RCC 7860 (cell line): Measurements from ENCODE around the gene ANKRD55.
"Not testable (repeated sequence)": the region's sequence is repeated elsewhere in the genome, so short reads cannot be mapped to it uniquely, and the experiment has no call there.

ENCODE experiments used
- DNase-seq: peaks from one replicate; pipeline ENCODE4 v3.0.0-alpha.2; 2015; ENCODE audit warnings: low spot score
- FAIRE-seq: peaks from 2 replicates; lab custom pipeline; 2012; peaks lifted over from hg19 to GRCh38; lab: Jason Lieb, UNC

ANKRD55 gene

GRCh38 chr5:56147659-56148230 is 85.4 kb downstream of the ANKRD55 start:
- FAIRE-seq (no peak), DNase-seq (no peak)

- FAIRE-seq (no peak), DNase-seq (no peak)
These were observed 86.0 kb downstream of the ANKRD55 start for GRCh38 chr5:56147106-56147505.

DNA sequence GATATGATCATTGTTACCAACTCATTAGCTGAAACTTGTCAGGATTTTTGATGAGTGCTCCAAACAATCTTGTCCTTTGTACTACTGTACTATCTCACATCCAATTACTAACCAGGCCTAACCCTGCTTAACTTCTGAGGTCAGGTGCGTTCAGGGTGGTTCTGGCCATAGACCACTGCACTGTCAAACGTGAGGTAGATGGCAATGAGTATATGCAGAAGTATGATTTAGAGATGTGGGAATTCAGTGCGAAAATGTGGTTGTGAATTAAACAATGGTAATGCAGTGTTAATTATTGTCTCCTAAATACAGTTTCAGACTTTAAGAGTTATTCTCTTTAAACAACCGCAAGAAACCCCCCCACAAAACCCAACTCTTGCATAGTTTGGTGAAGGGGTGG is 86.5 kb downstream of the ANKRD55 start:
- DNase-seq (no peak), FAIRE-seq (no peak)

DNA sequence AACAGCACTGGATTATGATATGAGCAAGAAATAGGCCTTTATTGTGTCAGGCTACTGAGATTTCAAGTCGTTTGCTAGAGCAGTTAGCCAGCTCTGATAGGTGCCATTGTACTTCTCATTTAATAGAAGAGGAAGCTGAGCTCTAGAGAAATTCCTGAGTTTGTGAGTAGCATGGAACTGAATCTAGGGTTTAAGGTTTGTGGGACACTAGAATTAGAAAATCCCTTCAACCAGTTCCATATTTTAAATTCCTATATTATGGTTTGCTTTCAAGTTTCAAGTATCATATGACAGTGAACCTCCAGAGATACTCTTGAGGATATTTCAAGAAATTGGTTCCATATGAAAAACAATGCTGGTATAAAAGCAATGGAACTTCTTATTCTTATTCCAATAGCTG is 87.6 kb downstream of the ANKRD55 start:
- FAIRE-seq = no peak

DNA sequence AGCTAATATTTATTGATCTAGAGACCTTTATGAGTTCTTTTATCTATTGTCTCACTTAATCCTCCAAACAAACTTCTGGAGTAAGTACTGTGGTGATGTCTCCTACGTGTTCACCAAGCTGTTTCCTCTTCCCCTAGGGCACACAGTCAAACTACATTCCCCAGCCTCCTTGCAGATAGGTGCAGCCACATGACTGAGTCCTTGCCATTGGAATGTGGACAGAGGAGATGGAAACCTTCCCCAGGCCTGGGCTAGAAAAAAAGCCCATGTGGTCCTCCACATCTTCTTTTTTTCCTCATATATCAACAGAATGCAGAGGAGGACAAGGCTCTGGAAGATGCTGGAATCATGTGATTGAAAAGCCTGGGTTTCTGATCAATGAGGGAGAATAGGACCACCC is 88.0 kb downstream of the ANKRD55 start:
- no peak for FAIRE-seq
- DNase-seq = no peak

More for the DNA sequence above, 87.6 kb downstream of the ANKRD55 start:
- no peak for DNase-seq

DNA sequence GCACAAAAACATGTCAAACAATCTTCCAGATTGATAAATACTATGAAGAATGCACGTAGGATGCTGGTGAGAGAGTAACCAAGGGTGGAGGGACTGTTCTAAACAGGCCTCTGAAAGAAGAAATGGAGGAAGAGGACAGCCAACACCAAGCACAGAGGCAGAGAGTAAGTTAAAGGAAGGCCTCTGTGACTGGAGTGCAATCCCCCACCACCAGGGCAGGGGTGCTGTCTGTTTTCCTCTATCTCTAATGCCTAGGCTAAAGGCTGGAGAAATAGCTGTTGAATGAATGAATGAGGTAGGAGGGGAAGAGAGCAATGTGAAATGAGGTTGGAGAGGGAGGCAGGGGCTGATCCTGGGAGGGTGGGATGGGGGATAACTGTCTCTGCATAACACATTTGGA is 88.9 kb downstream of the ANKRD55 start:
- DNase-seq (no peak), FAIRE-seq (no peak)

DNA sequence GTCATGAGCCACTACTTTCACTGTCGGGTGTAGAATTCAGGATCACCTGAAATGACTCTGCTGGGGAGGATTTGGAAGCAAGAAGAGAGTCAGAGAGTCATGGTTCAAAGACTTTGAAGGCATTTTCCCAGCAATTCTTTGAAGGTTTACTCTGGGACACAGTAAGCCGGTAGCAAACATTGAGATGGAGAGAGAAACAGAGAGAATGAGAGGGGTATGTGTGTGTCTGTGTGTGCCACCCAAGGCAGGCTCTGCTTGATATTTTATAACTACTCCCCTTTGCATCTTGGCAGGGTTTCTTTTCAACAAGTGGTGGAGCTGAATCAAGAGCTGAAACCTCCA is 89.8 kb downstream of the ANKRD55 start:
- no peak for FAIRE-seq

GRCh38 chr5:56142614-56143372 is 90.3 kb downstream of the ANKRD55 start:
- no peak for DNase-seq
- no peak for FAIRE-seq

More for the DNA sequence above, 89.8 kb downstream of the ANKRD55 start:
- no peak for DNase-seq

DNA sequence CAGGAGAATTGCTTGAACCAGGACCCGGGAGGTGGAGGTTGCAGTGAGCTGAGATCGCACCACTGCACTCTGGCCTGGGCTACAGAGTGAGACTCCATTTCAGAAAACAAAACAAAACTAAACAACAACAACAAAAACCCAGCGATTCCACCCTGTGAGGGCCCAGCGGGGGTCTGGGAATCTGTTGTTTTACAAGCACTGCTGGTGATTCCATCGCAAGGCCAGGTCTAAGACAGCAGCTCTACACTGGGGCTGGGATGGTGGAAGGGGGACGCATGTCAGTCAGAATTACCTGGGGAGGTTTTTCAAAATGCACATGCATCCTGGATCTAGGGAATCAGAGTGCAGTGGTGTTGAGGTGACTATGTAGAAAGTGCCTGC is 90.9 kb downstream of the ANKRD55 start:
- DNase-seq (no peak), FAIRE-seq (no peak)

DNA sequence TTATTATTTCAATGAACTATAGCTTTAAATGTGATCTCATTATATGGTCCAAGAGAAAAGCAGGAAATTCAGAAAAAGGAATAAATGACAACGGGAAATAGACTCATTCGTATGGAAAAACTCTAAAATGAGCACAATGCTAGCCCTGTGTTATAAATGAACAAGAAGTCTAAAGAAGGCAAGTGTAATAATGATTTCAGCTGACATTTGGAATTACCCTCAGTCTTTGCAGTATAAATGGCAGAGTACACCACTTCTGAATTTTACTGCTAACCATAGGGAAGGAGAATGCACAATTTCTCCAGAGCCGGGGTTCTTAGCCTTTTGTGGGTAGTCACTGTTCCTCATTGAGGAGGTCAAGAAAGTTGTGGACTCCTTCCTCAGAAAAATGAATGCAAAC is 93.1 kb downstream of the ANKRD55 start:
- no peak for FAIRE-seq
- no peak for DNase-seq

GRCh38 chr5:56130664-56131063 is 102.5 kb downstream of the ANKRD55 start:
- FAIRE-seq (no peak), DNase-seq (no peak)

GRCh38 chr5:56129288-56129687 is 103.8 kb downstream of the ANKRD55 start:
- FAIRE-seq = no peak
- DNase-seq = no peak

- FAIRE-seq = no peak
These were observed 105.0 kb downstream of the ANKRD55 start for GRCh38 chr5:56128113-56128512.

GRCh38 chr5:56126487-56127179 is 106.5 kb downstream of the ANKRD55 start:
- FAIRE-seq = no peak

More at GRCh38 chr5:56128113-56128512, 105.0 kb downstream of the ANKRD55 start:
- DNase-seq = no peak

GRCh38 chr5:56123531-56124243 is 109.4 kb downstream of the ANKRD55 start:
- FAIRE-seq (peak; percentile 87), DNase-seq (peak; percentile 96)

More at GRCh38 chr5:56126487-56127179, 106.5 kb downstream of the ANKRD55 start:
- no peak for DNase-seq

DNA sequence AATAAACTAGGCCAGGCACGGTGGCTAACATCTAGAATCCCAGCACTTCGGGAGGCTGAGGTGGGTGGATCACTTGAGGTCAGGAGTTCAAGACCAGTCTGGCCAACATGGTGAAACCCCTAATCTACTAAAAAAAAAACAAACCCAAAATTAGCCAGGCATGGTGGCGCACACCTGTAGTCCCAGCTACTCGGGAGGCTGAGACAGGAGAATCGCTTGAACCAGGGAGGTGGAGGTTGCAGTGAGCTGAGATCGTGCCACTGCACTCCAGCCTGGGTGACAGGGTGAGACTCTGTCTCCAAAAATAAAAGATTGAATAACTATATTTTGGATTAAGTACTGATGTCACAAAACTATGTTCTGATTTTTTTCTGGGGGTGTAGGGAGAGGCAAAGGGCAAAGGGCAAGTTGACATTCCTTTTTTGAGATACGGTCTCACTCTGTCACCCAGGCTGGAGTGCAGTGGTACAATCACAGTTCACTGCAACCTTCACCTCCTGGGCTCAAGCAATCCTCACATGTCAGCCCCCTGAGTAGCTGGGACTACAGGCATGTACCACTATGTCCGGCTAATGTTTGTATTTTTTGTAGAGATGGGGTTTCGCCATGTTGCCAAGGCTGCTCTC is 110.7 kb downstream of the ANKRD55 start:
- DNase-seq, FAIRE-seq: not testable (repeated sequence)

- FAIRE-seq = no peak
- no peak for DNase-seq
These were observed 114.1 kb downstream of the ANKRD55 start for GRCh38 chr5:56119050-56119449.

- no peak for FAIRE-seq
These were observed 116.5 kb downstream of the ANKRD55 start for GRCh38 chr5:56116599-56117141.

DNA sequence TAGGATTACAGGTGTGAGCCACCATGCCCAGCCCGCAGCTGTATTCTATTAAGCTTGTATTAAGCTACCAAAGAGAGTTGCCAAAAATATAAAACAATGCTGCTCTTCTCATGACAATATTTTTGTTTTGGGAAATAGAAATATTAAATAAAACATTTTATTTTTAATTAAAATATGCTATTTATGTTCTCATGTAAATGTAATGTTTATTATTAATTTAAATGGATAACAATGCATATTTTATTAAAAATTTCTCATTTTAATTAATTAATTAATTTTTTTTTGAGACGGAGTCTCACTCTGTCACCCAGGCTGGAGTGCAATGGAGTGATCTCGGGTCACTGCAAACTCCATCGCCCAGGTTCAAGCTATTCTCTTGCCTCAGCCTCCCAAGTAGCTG is 117.5 kb downstream of the ANKRD55 start:
- FAIRE-seq (no peak), DNase-seq (no peak)

More at GRCh38 chr5:56116599-56117141, 116.5 kb downstream of the ANKRD55 start:
- no peak for DNase-seq

DNA sequence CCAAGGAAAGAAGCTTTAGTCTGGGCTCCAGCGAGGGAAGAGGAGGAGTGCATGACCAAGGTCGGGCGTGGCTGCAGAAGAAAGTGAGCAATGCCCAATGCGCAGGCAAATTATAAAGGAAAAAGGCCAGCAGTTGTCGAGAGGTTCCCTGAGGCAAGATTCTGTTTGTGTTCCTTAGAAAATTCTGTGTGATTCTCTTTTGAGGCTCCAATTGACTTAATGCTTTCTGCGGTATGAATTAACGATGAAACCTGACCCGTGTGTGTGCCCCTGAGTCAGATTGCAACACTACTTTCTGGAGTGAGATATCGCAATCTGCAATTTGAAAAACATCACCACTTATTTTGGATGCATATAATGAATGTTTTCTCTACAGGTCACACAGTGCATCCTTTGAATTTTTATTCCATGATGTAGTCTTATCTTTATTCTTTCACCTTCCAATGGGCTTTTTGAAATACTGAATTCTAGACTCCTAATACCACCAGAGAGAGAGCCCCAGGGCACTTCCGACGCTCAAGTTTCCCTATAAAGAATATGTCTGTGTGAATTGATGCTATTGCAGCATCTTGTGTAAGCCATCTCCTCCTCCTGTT is 120.5 kb downstream of the ANKRD55 start:
- FAIRE-seq (no peak), DNase-seq (no peak)
